Measurements from ENCODE around the gene GOT2. TPM values are rescaled to one million over a fixed set of nuclear protein-coding genes. Genes with fewer than 3 reads are reported as not detected.

The GOT2 gene
- 170 to 189 TPM (median 174 TPM) in 5 replicates for total RNA-seq (2022; extraction: Qiagen RNA extraction)

GRCh38 chr16:58733671-58734458 lies at the start of gene GOT2:
TSS of gene GOT2 (minus strand) at chr16:58734316. CDS start at chr16:58734228, 88 bp downstream.

GRCh38 chr16:58684354-58685083 lies 49.6 kb downstream of the GOT2 start, which contains the start of gene SLC38A7:
TSS of gene SLC38A7 (minus strand) at chr16:58684770. CDS start at chr16:58680126, 4,644 bp downstream.

Other genes starting within 250 kb of the GOT2 start
- gene NDRG4, start 234.2 kb downstream of the GOT2 start, total RNA-seq (2022; extraction: Qiagen RNA extraction): 22.8 to 33.4 TPM (median 26.2 TPM) in 5 replicates
- gene SETD6, start 218.8 kb downstream of the GOT2 start, total RNA-seq (2022; extraction: Qiagen RNA extraction): 12.8 to 14.8 TPM (median 13.3 TPM) in 5 replicates
- 106 to 158 TPM (median 113 TPM) in 5 replicates for gene CNOT1, start 104.5 kb downstream of the GOT2 start, total RNA-seq (2022; extraction: Qiagen RNA extraction)
- gene SLC38A7, start 49.5 kb downstream of the GOT2 start, total RNA-seq (2022; extraction: Qiagen RNA extraction): 17.5 to 22.7 TPM (median 17.7 TPM) in 5 replicates